ENCODE measurements around the gene ZNF536.

The ZNF536 gene

GRCh38 chr19:30371960-30372824, at the start of gene ZNF536:
Gene ZNF536, plus strand, starts transcription at chr19:30372384. Its CDS starts 71,179 bp downstream, at chr19:30443563.
- in situ Hi-C loops (cut with HindIII; ENCODE audit: low sequenced_read_pairs), result no loop called here

GRCh38 chr19:30322641-30323320, 49.4 kb upstream of the ZNF536 start:
- in situ Hi-C loops (cut with HindIII; ENCODE audit: low sequenced_read_pairs), result no loop called here

- in situ Hi-C loops (cut with HindIII; ENCODE audit: low sequenced_read_pairs), result no loop called here
Observed at GRCh38 chr19:30323904-30324303, 48.3 kb upstream of the ZNF536 start.

GRCh38 chr19:30324982-30325381, 47.2 kb upstream of the ZNF536 start:
- in situ Hi-C loops (cut with HindIII; ENCODE audit: low sequenced_read_pairs), result no loop called here

GRCh38 chr19:30325676-30326392, 46.4 kb upstream of the ZNF536 start:
- in situ Hi-C loops (cut with HindIII; ENCODE audit: low sequenced_read_pairs), result no loop called here

- in situ Hi-C loops (cut with HindIII; ENCODE audit: low sequenced_read_pairs), result no loop called here
Observed at GRCh38 chr19:30326393-30326710, 45.8 kb upstream of the ZNF536 start.

GRCh38 chr19:30327331-30327730, 44.9 kb upstream of the ZNF536 start:
- in situ Hi-C loops (cut with HindIII; ENCODE audit: low sequenced_read_pairs), result no loop called here

GRCh38 chr19:30328096-30328495, 44.1 kb upstream of the ZNF536 start:
- in situ Hi-C loops (cut with HindIII; ENCODE audit: low sequenced_read_pairs), result no loop called here

- in situ Hi-C loops (cut with HindIII; ENCODE audit: low sequenced_read_pairs), result no loop called here
Observed at GRCh38 chr19:30330266-30330665, 41.9 kb upstream of the ZNF536 start.

GRCh38 chr19:30332445-30333234, 39.5 kb upstream of the ZNF536 start:
- in situ Hi-C loops (cut with HindIII; ENCODE audit: low sequenced_read_pairs), result no loop called here

GRCh38 chr19:30333291-30334065, 38.7 kb upstream of the ZNF536 start:
- in situ Hi-C loops (cut with HindIII; ENCODE audit: low sequenced_read_pairs), result no loop called here

GRCh38 chr19:30334841-30335240, 37.3 kb upstream of the ZNF536 start:
- in situ Hi-C loops (cut with HindIII; ENCODE audit: low sequenced_read_pairs), result no loop called here

- in situ Hi-C loops (cut with HindIII; ENCODE audit: low sequenced_read_pairs), result no loop called here
Observed at GRCh38 chr19:30335306-30335886, 36.8 kb upstream of the ZNF536 start.

GRCh38 chr19:30336290-30336689, 35.9 kb upstream of the ZNF536 start:
- in situ Hi-C loops (cut with HindIII; ENCODE audit: low sequenced_read_pairs), result no loop called here

GRCh38 chr19:30338041-30338456, 34.1 kb upstream of the ZNF536 start:
- in situ Hi-C loops (cut with HindIII; ENCODE audit: low sequenced_read_pairs), result no loop called here

- in situ Hi-C loops (cut with HindIII; ENCODE audit: low sequenced_read_pairs), result no loop called here
Observed at GRCh38 chr19:30338878-30339623, 33.1 kb upstream of the ZNF536 start.

GRCh38 chr19:30339624-30340525, 32.3 kb upstream of the ZNF536 start:
- in situ Hi-C loops (cut with HindIII; ENCODE audit: low sequenced_read_pairs), result no loop called here
